K562 (cell line): ENCODE results near the gene PSMD13. TPM values are rescaled to one million over a fixed set of nuclear protein-coding genes. Genes with fewer than 3 reads are reported as not detected.

Experiments
- ATF7 ChIP-seq: fragments of 450-650 bp; IDR thresholded peaks from 2 replicates; pipeline ENCODE4 v1.7.1; 2014; ENCODE audit warnings: mild to moderate bottlenecking, moderate library complexity
- DDX20 ChIP-seq: fragments of 450-650 bp; IDR thresholded peaks from 2 replicates; pipeline ENCODE4 v1.6.1; 2016; ENCODE audit warnings: missing genetic modification characterization, low read depth, mild to moderate bottlenecking, missing compliant biosample characterization, moderate library complexity
- DIDO1 ChIP-seq: fragments of 450-650 bp; IDR thresholded peaks from 2 replicates; pipeline ENCODE4 v1.6.1; 2016; ENCODE audit warnings: low read depth, missing biosample characterization, missing genetic modification characterization
- E2F1 ChIP-seq: sonication (generic); formaldehyde crosslinking; IDR thresholded peaks from 2 replicates; pipeline ENCODE4 v1.8.1; 2023; ENCODE audit warnings: mild to moderate bottlenecking, missing genetic modification reagents, moderate library complexity
- ESRRB ChIP-seq: fragments of 250-450 bp; sonication (Bioruptor Pico); IDR thresholded peaks from 2 replicates; pipeline ENCODE4 v1.5.0; 2020; ENCODE audit warnings: mild to moderate bottlenecking, moderate library complexity, borderline replicate concordance
- ETS1 ChIP-seq: conservative IDR thresholded peaks from 2 replicates; pipeline ENCODE4 v1.6.1; 2011; ENCODE audit warnings: low read depth, mild to moderate bottlenecking, low read length; ENCODE audit not compliant: control insufficient read depth
- FIP1L1 ChIP-seq: fragments of 200-400 bp; formaldehyde crosslinking; IDR thresholded peaks from 2 replicates; pipeline ENCODE4 v1.6.1; 2018; ENCODE audit warnings: mild to moderate bottlenecking, low read depth, low read length; ENCODE audit not compliant: poor library complexity, severe bottlenecking
- HCFC1 ChIP-seq: IDR thresholded peaks from 2 replicates; pipeline ENCODE4 v1.6.1; 2012; ENCODE audit warnings: low read depth, low read length, improper control_type of control experiment
- HNRNPLL ChIP-seq: fragments of 200-400 bp; formaldehyde crosslinking; IDR thresholded peaks from 2 replicates; pipeline ENCODE4 v1.6.1; 2017; ENCODE audit warnings: low read length, low read depth, mild to moderate bottlenecking; ENCODE audit not compliant: poor library complexity, severe bottlenecking
- NCOA6 ChIP-seq: fragments of 450-650 bp; IDR thresholded peaks from 2 replicates; pipeline ENCODE4 v1.6.1; 2017; ENCODE audit warnings: mild to moderate bottlenecking
- NUFIP1 ChIP-seq: fragments of 450-650 bp; IDR thresholded peaks from 2 replicates; pipeline ENCODE4 v1.6.1; 2018; ENCODE audit not compliant: partially characterized antibody
- PBX2 ChIP-seq, 2 experiments: IDR thresholded peaks in 1 of 2; conservative IDR thresholded peaks in 1 of 2; 2 replicates each; pipeline ENCODE4 v1.6.1; 2016; ENCODE audit warnings: low read depth in 2 of 2, mild to moderate bottlenecking in 1 of 2, missing compliant biosample characterization in 1 of 2, missing genetic modification characterization in 1 of 2, moderate library complexity in 1 of 2
- PHB ChIP-seq: fragments of 250-450 bp; sonication (Bioruptor Pico); IDR thresholded peaks from 2 replicates; pipeline ENCODE4 v1.5.0; 2021
- SIN3A ChIP-seq, 2 experiments: fragments of 150-350 bp in 1 of 2; IDR thresholded peaks; 2 replicates each; pipeline ENCODE4 v1.6.1; 2011 to 2016; ENCODE audit warnings: borderline replicate concordance in 2 of 2, low read depth in 2 of 2, low read length in 2 of 2, mild to moderate bottlenecking in 2 of 2, moderate library complexity in 2 of 2; ENCODE audit not compliant: control insufficient read depth in 1 of 2
- SMAD1 ChIP-seq: fragments of 150-350 bp; IDR thresholded peaks from 2 replicates; pipeline ENCODE4 v1.6.1; 2014; ENCODE audit warnings: low read length, low read depth; ENCODE audit not compliant: partially characterized antibody
- SMC3 ChIP-seq: conservative IDR thresholded peaks from 2 replicates; pipeline ENCODE4 v1.6.1; 2011; ENCODE audit warnings: low read depth, low read length, improper control_type of control experiment; ENCODE audit not compliant: insufficient read depth
- SPI1 ChIP-seq: IDR thresholded peaks from 2 replicates; pipeline ENCODE4 v1.6.1; 2011; ENCODE audit warnings: low read depth, low read length, control low read depth, borderline replicate concordance
- YBX1 ChIP-seq: fragments of 450-650 bp; IDR thresholded peaks from 2 replicates; pipeline ENCODE4 v1.7.1; 2016; ENCODE audit warnings: mild to moderate bottlenecking
- ZNF23 ChIP-seq: fragments of 250-450 bp; sonication (Bioruptor Pico); IDR thresholded peaks from 2 replicates; pipeline ENCODE4 v1.4.0; 2020; ENCODE audit warnings: mild to moderate bottlenecking
- ZNF24 ChIP-seq: fragments of 450-650 bp; IDR thresholded peaks from 2 replicates; pipeline ENCODE4 v1.6.1; 2016
- ZNF707 ChIP-seq: fragments of 250-450 bp; sonication (Bioruptor Pico); conservative IDR thresholded peaks from 2 replicates; pipeline ENCODE4 v1.8.0; 2022; ENCODE audit warnings: inconsistent platforms, mild to moderate bottlenecking, moderate library complexity
- polyA plus RNA-seq, 8 experiments: library from polyadenylated mRNA; depleted of rRNA in 4 of 8; stranded (reverse) in 5 of 8; unstranded in 3 of 8; fragments of >200 nt; fragmentation: Nextera tagmentation in 2 of 8; fragmentation: Illumina TruSeq in 1 of 8; extraction: Ambion mirVana in 2 of 8; extraction: Trizol in 1 of 8; gene quantifications; 2 replicates each; pipeline versions ENCODE4 v1.2.1 to v1.2.3, GENCODE V29; 2011 to 2014; ENCODE audit warnings: inconsistent platforms in 1 of 8, missing spikeins in 1 of 8
- total RNA-seq, 7 experiments: library from RNA; depleted of rRNA in 6 of 7; stranded (reverse); fragments of >200 nt in 6 of 7; fragmentation: Illumina TruSeq in 2 of 7; extraction: Trizol in 2 of 7; gene quantifications; 2 replicates each; pipeline versions ENCODE4 v1.2.1 to v1.2.3, GENCODE V29; 2011 to 2021; ENCODE audit warnings: low replicate concordance in 1 of 7

The PSMD13 gene
- total and polyA plus RNA-seq, 9 of the 15 experiments (the other 6 are each of a cell fraction or from before 2014, with no cell fraction given) = 185 to 383 (median 267) TPM

- TF ChIP-seq E2F1 (CRISPR knock-in tag) = no peak
- no peak for TF ChIP-seq ZNF24
- TF ChIP-seq YBX1 = no peak
- TF ChIP-seq NUFIP1 = no peak
- peak; percentile 94 for TF ChIP-seq ATF7
- peak; percentile 95 for TF ChIP-seq SPI1
- TF ChIP-seq FIP1L1 = no peak
- no peak for TF ChIP-seq ZNF23
- TF ChIP-seq HNRNPLL = no peak
- no peak for TF ChIP-seq ETS1
- TF ChIP-seq SMC3 = no peak
- no peak for TF ChIP-seq ESRRB (CRISPR knock-in tag)
- TF ChIP-seq NCOA6 = no peak
- TF ChIP-seq SIN3A (IDR thresholded peaks at IDR 0.05; ENCODE audit: borderline replicate concordance in 2 of 2, control insufficient read depth in 1 of 2, low read depth in 2 of 2, low read length in 2 of 2) = no peak
- TF ChIP-seq PHB = no peak
- TF ChIP-seq HCFC1 = no peak
- TF ChIP-seq SMAD1 = no peak
- no peak for TF ChIP-seq PBX2 (CRISPR knock-in tag; IDR thresholded peaks at IDR 0.05; ENCODE audit: low read depth)
- TF ChIP-seq PBX2 (tag; conservative IDR thresholded peaks at IDR 0.05; ENCODE audit: low read depth) = peak; percentile 83
- TF ChIP-seq DIDO1 (tag) = peak; percentile 28; the same call in 1 of the 2 replicates
- no peak for TF ChIP-seq DDX20 (tag)
- no peak for TF ChIP-seq ZNF707
Measured at GRCh38 chr11:269146-269890, 32.5 kb downstream of the PSMD13 start (continued).
